ENCODE measurements around the gene CDC42BPB.

Gene CDC42BPB

GRCh38 chr14:102902086-102902485 is 155.3 kb downstream of the CDC42BPB start:
- Histone ChIP-seq H3K4me1 (no peaks in the 10 kb centered on the region), H3K27me3 (no peaks in the 10 kb centered on the region), H3K4me3 (ENCODE audit: low read depth, low read length) (no peak overlapping the region), H3K9me3 (no peaks in the 10 kb centered on the region), H3K36me3 (peaks cover 9% of the 10 kb centered on the region)
- TF ChIP-seq CTCF (IDR thresholded peaks at IDR 0.05; ENCODE audit: low read depth, low read length) = no peak
- no peak for DNase-seq

- TF ChIP-seq CTCF (IDR thresholded peaks at IDR 0.05; ENCODE audit: low read depth, low read length) = no peak
- Histone ChIP-seq H3K9me3 (no peaks in the 10 kb centered on the region), H3K4me1 (no peaks in the 10 kb centered on the region), H3K4me3 (ENCODE audit: low read depth, low read length) (no peak overlapping the region), H3K36me3 (peaks cover 4% of the 10 kb centered on the region), H3K27me3 (no peaks in the 10 kb centered on the region)
- no peak for DNase-seq
Observed at GRCh38 chr14:102901633-102902032, 155.7 kb downstream of the CDC42BPB start.

- no peak for DNase-seq
- Histone ChIP-seq H3K9me3 (no peaks in the 10 kb centered on the region), H3K36me3 (no peaks in the 10 kb centered on the region; the same call in 1 of the 2 replicates), H3K4me3 (ENCODE audit: low read depth, low read length) (no peak overlapping the region), H3K4me1 (no peaks in the 10 kb centered on the region), H3K27me3 (no peaks in the 10 kb centered on the region)
- TF ChIP-seq CTCF (IDR thresholded peaks at IDR 0.05; ENCODE audit: low read depth, low read length) = no peak
Observed at GRCh38 chr14:102900631-102901571, 156.4 kb downstream of the CDC42BPB start.

- H3K9me3 ChIP-seq = no peaks in the 10 kb centered on the region
- peaks cover 5% of the 10 kb centered on the region for H3K36me3 ChIP-seq
- H3K4me3 ChIP-seq (ENCODE audit: low read depth, low read length) = no peak overlapping the region
- H3K4me1 ChIP-seq = no peaks in the 10 kb centered on the region
- TF ChIP-seq CTCF (IDR thresholded peaks at IDR 0.05; ENCODE audit: low read depth, low read length) = no peak
- DNase-seq = no peak
- no peaks in the 10 kb centered on the region for H3K27me3 ChIP-seq
Observed at GRCh38 chr14:102899516-102899900, 157.8 kb downstream of the CDC42BPB start.

- DNase-seq = no peak
- peaks cover 5% of the 10 kb centered on the region for H3K36me3 ChIP-seq
- no peak for TF ChIP-seq CTCF (IDR thresholded peaks at IDR 0.05; ENCODE audit: low read depth, low read length)
- H3K27me3 ChIP-seq = no peaks in the 10 kb centered on the region
- no peak overlapping the region for H3K4me3 ChIP-seq (ENCODE audit: low read depth, low read length)
- no peaks in the 10 kb centered on the region for H3K9me3 ChIP-seq
- no peaks in the 10 kb centered on the region for H3K4me1 ChIP-seq
Observed at GRCh38 chr14:102898776-102899515, 158.4 kb downstream of the CDC42BPB start.
